HUES64 (cell line): ENCODE data around the gene TMTC1.

Experiments used
- H3K27ac ChIP-seq: 2 replicates; pipeline ENCODE4 v1.7.0; 2013; ENCODE audit warnings: low read depth, low read length, inconsistent platforms
- H3K27me3 ChIP-seq: 2 replicates; pipeline ENCODE4 v1.6.1; 2013; ENCODE audit warnings: mild to moderate bottlenecking, low read length; ENCODE audit not compliant: insufficient read depth
- H3K36me3 ChIP-seq: 2 replicates; pipeline ENCODE4 v1.6.1; 2013; ENCODE audit warnings: mild to moderate bottlenecking, low read length; ENCODE audit not compliant: insufficient read depth
- H3K4me1 ChIP-seq: 2 replicates; pipeline ENCODE4 v1.6.1; 2013; ENCODE audit warnings: mild to moderate bottlenecking, low read length, moderate library complexity; ENCODE audit not compliant: insufficient read depth
- H3K4me3 ChIP-seq: 2 replicates; pipeline ENCODE4 v1.5.1; 2013; ENCODE audit warnings: mild to moderate bottlenecking, low read length, moderate library complexity
- H3K9ac ChIP-seq: 2 replicates; pipeline ENCODE4 v1.6.1; 2013; ENCODE audit warnings: mild to moderate bottlenecking, low read depth, low read length
- H3K9me3 ChIP-seq: 2 replicates; pipeline ENCODE4 v1.6.1; 2013; ENCODE audit warnings: low read depth, low read length; ENCODE audit not compliant: insufficient read depth
- WGBS: fragments of 150-250, 120-280 bp; methylation state at CpG from one replicate; pipeline ENCODE4 v1.1.7; 2013; ENCODE audit warnings: missing lambda C conversion rate; 5-methylcytosine and 5-hydroxymethylcytosine counted together

Gene TMTC1

GRCh38 chr12:29582677-29583272, 201.0 kb downstream of the TMTC1 start:
- H3K36me3 ChIP-seq = no peaks in the 10 kb centered on the region
- no peaks in the 10 kb centered on the region for H3K27me3 ChIP-seq
- no peaks in the 10 kb centered on the region for H3K4me1 ChIP-seq
- no peaks in the 10 kb centered on the region for H3K9me3 ChIP-seq
- 97% methylated on average over 4 of the region's 4 CpGs for WGBS
- no peak overlapping the region for H3K4me3 ChIP-seq
- no peak overlapping the region for H3K9ac ChIP-seq
- H3K27ac ChIP-seq = no peak overlapping the region

GRCh38 chr12:29582146-29582545, 201.6 kb downstream of the TMTC1 start:
- Histone ChIP-seq H3K27me3 (no peaks in the 10 kb centered on the region), H3K4me3 (no peak overlapping the region), H3K27ac (no peak overlapping the region), H3K9me3 (no peaks in the 10 kb centered on the region), H3K4me1 (no peaks in the 10 kb centered on the region), H3K9ac (no peak overlapping the region), H3K36me3 (no peaks in the 10 kb centered on the region)

DNA sequence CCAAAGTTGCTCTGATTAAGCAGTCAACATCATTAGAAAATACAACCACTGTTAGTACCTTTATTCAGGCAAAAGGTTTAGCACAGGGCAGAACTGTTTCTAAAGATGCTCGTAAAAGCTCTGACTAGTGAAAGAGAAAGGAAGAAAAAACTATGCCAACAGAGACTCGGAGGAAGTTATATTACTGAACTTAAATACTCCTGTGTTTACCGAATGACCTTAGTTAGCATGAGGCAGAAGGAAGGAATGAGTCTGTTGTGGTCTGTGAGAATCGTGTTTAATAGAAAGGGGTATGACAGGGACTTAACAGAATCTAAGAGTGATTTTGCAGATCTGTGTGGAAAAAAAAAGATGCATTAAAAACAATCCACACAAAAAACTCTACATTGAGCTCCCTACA, 202.1 kb downstream of the TMTC1 start:
- no peak overlapping the region for H3K27ac ChIP-seq
- no peaks in the 10 kb centered on the region for H3K36me3 ChIP-seq
- no peak overlapping the region for H3K4me3 ChIP-seq
- 90% methylated on average over 4 of the region's 4 CpGs for WGBS
- H3K27me3 ChIP-seq = no peaks in the 10 kb centered on the region
- no peaks in the 10 kb centered on the region for H3K4me1 ChIP-seq
- no peak overlapping the region for H3K9ac ChIP-seq
- H3K9me3 ChIP-seq = no peaks in the 10 kb centered on the region

DNA sequence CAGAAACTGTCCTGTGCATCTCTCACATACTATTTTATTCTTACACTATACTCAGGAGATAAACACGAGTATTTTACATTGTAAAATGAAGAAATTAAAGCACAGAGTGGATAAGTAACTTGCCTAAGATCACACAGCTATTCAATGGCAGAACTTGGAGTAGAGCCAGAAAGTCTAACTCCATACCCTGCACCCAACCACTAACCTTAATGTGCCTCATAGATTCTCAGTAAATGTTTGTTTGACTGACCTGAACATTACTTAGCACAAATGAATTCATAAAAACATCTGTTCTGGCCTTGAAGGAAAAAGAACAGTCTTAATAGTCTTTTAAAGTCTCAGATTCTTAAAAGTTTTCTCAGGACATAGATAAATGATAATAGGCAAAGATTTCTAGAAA, 202.8 kb downstream of the TMTC1 start:
- H3K9me3 ChIP-seq = no peaks in the 10 kb centered on the region
- H3K4me1 ChIP-seq = no peaks in the 10 kb centered on the region
- no peaks in the 10 kb centered on the region for H3K36me3 ChIP-seq
- no CpG with 5 or more reads among the region's 1 CpG for WGBS
- H3K27me3 ChIP-seq = no peaks in the 10 kb centered on the region
- no peak overlapping the region for H3K4me3 ChIP-seq
- no peak overlapping the region for H3K9ac ChIP-seq
- H3K27ac ChIP-seq = no peak overlapping the region

DNA sequence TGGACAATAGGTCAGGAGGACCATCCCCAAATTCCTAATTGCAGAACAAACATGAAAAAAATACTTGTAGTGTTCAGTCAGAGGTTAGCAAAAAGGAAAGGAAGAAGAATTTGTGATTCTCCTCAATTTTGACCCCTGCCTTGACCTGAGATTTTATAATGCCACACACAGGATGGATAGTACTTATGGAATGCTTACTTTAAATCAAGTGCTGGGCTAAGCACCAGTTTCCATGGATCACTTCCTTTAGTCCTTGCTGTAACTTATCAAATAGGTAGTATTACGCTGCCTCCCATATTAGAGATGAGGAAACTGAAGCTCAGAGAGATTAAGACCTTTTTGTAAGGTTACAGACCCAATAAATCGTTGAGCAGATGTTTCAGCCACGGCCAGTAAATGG, 205.0 kb downstream of the TMTC1 start:
- H3K27me3 ChIP-seq = no peaks in the 10 kb centered on the region
- 92% methylated on average over 2 of the region's 3 CpGs for WGBS
- no peak overlapping the region for H3K27ac ChIP-seq
- H3K9ac ChIP-seq = no peak overlapping the region
- H3K4me1 ChIP-seq = no peaks in the 10 kb centered on the region
- no peaks in the 10 kb centered on the region for H3K36me3 ChIP-seq
- H3K4me3 ChIP-seq = no peak overlapping the region
- no peaks in the 10 kb centered on the region for H3K9me3 ChIP-seq

- no peak overlapping the region for H3K9ac ChIP-seq
- H3K27me3 ChIP-seq = no peaks in the 10 kb centered on the region
- WGBS = 90% methylated on average over 1 of the region's 1 CpG
- no peak overlapping the region for H3K4me3 ChIP-seq
- H3K36me3 ChIP-seq = no peaks in the 10 kb centered on the region
- no peaks in the 10 kb centered on the region for H3K9me3 ChIP-seq
- H3K4me1 ChIP-seq = no peaks in the 10 kb centered on the region
- no peak overlapping the region for H3K27ac ChIP-seq
Observed at GRCh38 chr12:29578070-29578469, 205.7 kb downstream of the TMTC1 start.

- no peak overlapping the region for H3K27ac ChIP-seq
- H3K9ac ChIP-seq = no peak overlapping the region
- no peaks in the 10 kb centered on the region for H3K36me3 ChIP-seq
- no peaks in the 10 kb centered on the region for H3K27me3 ChIP-seq
- H3K4me3 ChIP-seq = no peak overlapping the region
- H3K9me3 ChIP-seq = no peaks in the 10 kb centered on the region
- 92% methylated on average over 4 of the region's 4 CpGs for WGBS
- H3K4me1 ChIP-seq = no peaks in the 10 kb centered on the region
Observed at GRCh38 chr12:29574500-29574899, 209.2 kb downstream of the TMTC1 start.

DNA sequence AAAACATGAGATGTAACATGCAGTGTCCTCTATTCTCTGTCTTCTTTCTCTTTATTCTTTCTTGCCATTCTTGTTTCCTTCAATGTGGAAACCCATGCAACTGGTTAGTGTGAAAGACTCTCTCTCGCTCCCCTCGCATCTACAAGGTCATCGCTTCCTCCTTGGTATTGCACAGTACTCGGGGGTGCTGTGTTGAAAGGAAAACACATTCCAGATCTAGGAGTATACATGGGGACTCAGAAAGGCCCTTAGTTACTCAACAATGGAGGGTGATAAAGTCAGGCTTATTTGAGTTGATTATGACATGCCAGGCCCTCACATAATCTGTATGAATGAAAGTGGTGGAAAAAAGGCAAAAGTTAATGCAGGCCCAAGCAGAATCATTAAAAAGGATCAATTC, 210.8 kb downstream of the TMTC1 start:
- no peaks in the 10 kb centered on the region for H3K9me3 ChIP-seq
- no peak overlapping the region for H3K9ac ChIP-seq
- no peaks in the 10 kb centered on the region for H3K36me3 ChIP-seq
- no peak overlapping the region for H3K27ac ChIP-seq
- H3K4me3 ChIP-seq = no peak overlapping the region
- 89% methylated on average over 3 of the region's 4 CpGs for WGBS
- no peaks in the 10 kb centered on the region for H3K27me3 ChIP-seq
- no peaks in the 10 kb centered on the region for H3K4me1 ChIP-seq

DNA sequence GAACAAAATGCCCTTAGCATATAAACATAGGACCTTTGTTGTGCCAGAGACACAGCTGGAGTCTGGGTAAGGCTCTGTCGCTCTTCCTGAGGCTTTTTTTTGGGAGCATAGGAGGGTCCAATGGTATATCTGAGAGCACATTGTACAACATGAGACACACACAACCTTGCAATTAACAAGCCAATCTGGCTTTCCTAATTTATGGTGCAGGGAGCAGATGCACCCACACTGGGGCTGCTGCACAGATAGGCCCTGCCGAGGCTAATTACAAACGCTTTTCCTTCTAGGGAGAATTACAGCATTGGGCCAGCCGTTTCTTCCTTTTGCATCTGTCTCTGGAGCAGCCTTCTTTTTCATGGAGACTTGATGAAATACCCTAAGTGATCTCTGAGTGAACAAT, 211.3 kb downstream of the TMTC1 start:
- no peaks in the 10 kb centered on the region for H3K4me1 ChIP-seq
- 96% methylated on average over 4 of the region's 4 CpGs for WGBS
- no peaks in the 10 kb centered on the region for H3K27me3 ChIP-seq
- H3K9ac ChIP-seq = no peak overlapping the region
- H3K27ac ChIP-seq = no peak overlapping the region
- H3K9me3 ChIP-seq = no peaks in the 10 kb centered on the region
- no peak overlapping the region for H3K4me3 ChIP-seq
- no peaks in the 10 kb centered on the region for H3K36me3 ChIP-seq

DNA sequence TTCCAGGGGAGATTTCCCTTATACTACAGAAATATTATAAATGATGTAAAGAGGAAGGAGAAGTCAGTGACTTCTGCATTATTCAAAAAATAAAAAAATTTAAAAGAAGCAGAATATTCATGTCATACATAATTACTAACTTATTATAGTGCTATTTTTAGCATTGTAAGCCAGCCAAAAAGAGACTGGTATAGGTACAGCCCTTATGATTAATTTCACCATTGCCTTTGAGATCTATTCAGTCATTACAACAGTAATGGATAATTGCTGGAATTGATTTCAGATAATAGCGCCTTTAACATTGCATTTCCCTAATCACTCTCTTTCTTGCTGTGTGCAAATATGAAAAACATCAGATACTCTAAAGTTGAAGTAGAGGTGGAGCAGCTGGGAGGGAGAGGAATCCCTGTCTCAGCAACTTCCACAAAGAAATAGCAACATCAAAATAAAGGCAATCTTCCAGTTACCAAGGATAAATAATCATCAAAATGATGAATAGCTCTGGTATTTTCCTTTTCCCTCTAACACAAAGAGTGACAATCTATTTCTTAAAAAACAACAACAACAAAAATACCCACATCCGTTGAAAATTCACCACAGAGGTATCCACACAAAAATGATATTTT, 214.5 kb downstream of the TMTC1 start:
- no peaks in the 10 kb centered on the region for H3K27me3 ChIP-seq
- 100% methylated on average over 1 of the region's 2 CpGs for WGBS
- H3K36me3 ChIP-seq = no peaks in the 10 kb centered on the region
- H3K4me3 ChIP-seq = no peak overlapping the region
- peaks cover 4% of the 10 kb centered on the region; the same call in 1 of the 2 replicates for H3K9me3 ChIP-seq
- H3K27ac ChIP-seq = no peak overlapping the region
- H3K4me1 ChIP-seq = no peaks in the 10 kb centered on the region
- H3K9ac ChIP-seq = no peak overlapping the region

DNA sequence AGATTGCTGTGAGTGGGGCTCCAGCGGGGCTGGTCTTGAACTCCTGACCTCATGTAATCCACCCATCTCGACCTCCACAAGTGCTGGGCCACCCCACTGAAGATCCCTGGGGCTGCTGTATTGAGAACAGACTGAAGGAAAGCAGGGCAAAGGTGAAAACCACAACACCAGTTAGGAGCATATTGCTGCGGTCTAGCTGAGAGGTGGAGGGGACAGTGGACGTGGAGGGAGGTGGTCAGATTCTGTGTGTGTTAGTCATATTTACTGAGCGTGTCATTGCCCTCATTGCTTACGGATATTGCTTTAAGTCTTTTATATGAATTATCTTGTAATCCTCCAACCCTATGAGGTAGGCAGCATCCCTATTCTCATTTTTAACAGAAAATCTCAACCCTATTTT, 217.3 kb downstream of the TMTC1 start:
- Histone ChIP-seq H3K4me1 (peaks cover 8% of the 10 kb centered on the region; the same call in 1 of the 2 replicates), H3K4me3 (no peak overlapping the region), H3K36me3 (no peaks in the 10 kb centered on the region), H3K27me3 (no peaks in the 10 kb centered on the region), H3K9ac (no peak overlapping the region), H3K27ac (no peak overlapping the region), H3K9me3 (peaks cover 4% of the 10 kb centered on the region; the same call in 1 of the 2 replicates)
- WGBS = 79% methylated on average over 5 of the region's 6 CpGs

- no peak overlapping the region for H3K4me3 ChIP-seq
- H3K9me3 ChIP-seq = peaks cover 4% of the 10 kb centered on the region; the same call in 1 of the 2 replicates
- H3K4me1 ChIP-seq = peaks cover 8% of the 10 kb centered on the region; the same call in 1 of the 2 replicates
- no peak overlapping the region for H3K9ac ChIP-seq
- no peaks in the 10 kb centered on the region for H3K36me3 ChIP-seq
- H3K27ac ChIP-seq = no peak overlapping the region
- no peaks in the 10 kb centered on the region for H3K27me3 ChIP-seq
- WGBS = 97% methylated on average over 5 of the region's 5 CpGs
Observed at GRCh38 chr12:29565727-29566126, 218.0 kb downstream of the TMTC1 start.
